K562 (cell line): ENCODE results near the gene G6PD. TPM values are rescaled to one million over a fixed set of nuclear protein-coding genes. Genes with fewer than 3 reads are reported as not detected.

Experiments
- ARID1B ChIP-seq: fragments of 450-650 bp; IDR thresholded peaks from 2 replicates; pipeline ENCODE4 v1.6.1; 2016; ENCODE audit warnings: antibody characterized with exemption, mild to moderate bottlenecking, inconsistent platforms
- JUND ChIP-seq, 2 experiments: IDR thresholded peaks; 2 replicates in 1 of 2; 3 replicates in 1 of 2; pipeline ENCODE4 v1.6.1; 2011; ENCODE audit warnings: borderline replicate concordance in 2 of 2, low read depth in 2 of 2, low read length in 2 of 2, improper control_type of control experiment in 1 of 2, missing biosample characterization in 1 of 2, missing genetic modification characterization in 1 of 2, missing genetic modification reagents in 1 of 2
- MAFK ChIP-seq: IDR thresholded peaks from 2 replicates; pipeline ENCODE4 v1.6.1; 2011; ENCODE audit warnings: low read length, improper control_type of control experiment
- MEIS2 ChIP-seq: fragments of 450-650 bp; IDR thresholded peaks from 2 replicates; pipeline ENCODE4 v1.6.1; 2014; ENCODE audit warnings: mild to moderate bottlenecking; ENCODE audit not compliant: partially characterized antibody
- PTTG1 ChIP-seq: fragments of 450-650 bp; IDR thresholded peaks from 2 replicates; pipeline ENCODE4 v1.6.1; 2016; ENCODE audit warnings: low read depth, mild to moderate bottlenecking, missing genetic modification characterization, missing compliant biosample characterization
- RFX5 ChIP-seq: IDR thresholded peaks from 2 replicates; pipeline ENCODE4 v1.6.1; 2011; ENCODE audit warnings: low read depth, mild to moderate bottlenecking, improper control_type of control experiment, low read length
- SPI1 ChIP-seq: IDR thresholded peaks from 2 replicates; pipeline ENCODE4 v1.6.1; 2011; ENCODE audit warnings: low read depth, low read length, control low read depth, borderline replicate concordance
- STAT6 ChIP-seq: sonication (generic); formaldehyde crosslinking; IDR thresholded peaks from 2 replicates; pipeline ENCODE4 v1.8.1; 2023; ENCODE audit warnings: mild to moderate bottlenecking, missing genetic modification reagents
- ZNF165 ChIP-seq: fragments of 250-450 bp; sonication (Bioruptor Pico); IDR thresholded peaks from 2 replicates; pipeline ENCODE4 v1.4.0; 2020; ENCODE audit warnings: borderline replicate concordance
- polyA plus RNA-seq, 8 experiments: library from polyadenylated mRNA; depleted of rRNA in 4 of 8; stranded (reverse) in 5 of 8; unstranded in 3 of 8; fragments of >200 nt; fragmentation: Nextera tagmentation in 2 of 8; fragmentation: Illumina TruSeq in 1 of 8; extraction: Ambion mirVana in 2 of 8; extraction: Trizol in 1 of 8; gene quantifications; 2 replicates each; pipeline versions ENCODE4 v1.2.1 to v1.2.3, GENCODE V29; 2011 to 2014; ENCODE audit warnings: inconsistent platforms in 1 of 8, missing spikeins in 1 of 8
- total RNA-seq, 7 experiments: library from RNA; depleted of rRNA in 6 of 7; stranded (reverse); fragments of >200 nt in 6 of 7; fragmentation: Illumina TruSeq in 2 of 7; extraction: Trizol in 2 of 7; gene quantifications; 2 replicates each; pipeline versions ENCODE4 v1.2.1 to v1.2.3, GENCODE V29; 2011 to 2021; ENCODE audit warnings: low replicate concordance in 1 of 7
- TF ChIP-seq, protein P1 (sequence below): fragments of 450-650 bp; IDR thresholded peaks from 2 replicates; pipeline ENCODE4 v1.6.1; 2016
- TF ChIP-seq, protein P2 (sequence below), 2 experiments: fragments of 450-650 bp; IDR thresholded peaks; 2 replicates each; pipeline ENCODE4 v1.6.1; 2016; ENCODE audit warnings: mild to moderate bottlenecking in 2 of 2, borderline replicate concordance in 1 of 2, low read depth in 1 of 2, moderate library complexity in 1 of 2
- TF ChIP-seq, protein P3 (sequence below): fragments of 450-650 bp; formaldehyde crosslinking; IDR thresholded peaks from 2 replicates; pipeline ENCODE4 v1.4.0; 2022; ENCODE audit warnings: missing genetic modification characterization

Gene G6PD
- total and polyA plus RNA-seq, 9 of the 15 experiments (the other 6 are each of a cell fraction or from before 2014, with no cell fraction given): 2.9 to 222 (median 66.4) TPM

DNA sequence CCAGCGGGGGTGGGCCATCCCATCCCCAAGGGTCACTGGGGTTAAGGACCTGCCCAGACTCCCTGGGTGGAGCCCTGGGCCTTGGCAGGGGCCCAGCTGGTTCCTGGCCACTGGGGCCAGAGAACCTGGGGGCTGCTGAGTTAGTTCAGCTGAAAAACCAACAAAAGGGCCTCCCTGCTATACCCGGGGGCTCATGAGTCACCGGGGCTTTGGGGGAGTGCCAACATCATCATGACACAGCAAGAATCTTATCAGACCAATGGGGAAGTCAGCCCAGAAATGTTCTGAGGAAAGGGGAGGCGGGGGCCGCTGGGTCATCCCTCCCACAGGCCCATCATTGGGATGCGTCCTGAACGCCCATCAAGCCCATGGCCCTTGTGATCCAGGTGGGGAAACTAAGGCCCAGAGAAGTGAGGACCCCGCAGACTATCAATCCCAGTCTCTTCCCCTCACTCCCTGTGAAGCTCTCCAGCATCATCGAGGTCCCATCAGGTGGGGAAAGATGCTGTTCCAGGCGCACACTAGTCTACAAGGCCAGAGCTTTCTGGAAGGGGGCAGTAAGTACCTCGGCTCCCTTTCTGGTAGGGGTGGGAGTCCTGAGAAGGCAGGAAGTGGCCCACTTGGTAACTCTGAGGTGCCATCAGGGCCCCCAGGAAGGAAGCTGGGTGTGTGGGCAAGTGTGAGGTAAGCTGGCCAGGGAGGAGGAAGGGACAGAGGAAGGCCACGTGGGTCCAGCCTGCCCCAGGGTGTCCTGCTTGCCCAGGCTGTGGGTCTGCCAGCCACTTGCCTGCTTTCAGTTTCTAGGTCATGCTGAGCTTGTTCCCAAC is 4.5 kb downstream of the G6PD start (continued):
- peak; percentile 99 for TF ChIP-seq JUND (IDR thresholded peaks at IDR 0.05; ENCODE audit: borderline replicate concordance, low read depth, low read length)
- peak; percentile 94; the same call in 2 of the 3 replicates for TF ChIP-seq JUND (tag; IDR thresholded peaks at IDR 0.05; ENCODE audit: borderline replicate concordance, low read depth, low read length)
- TF ChIP-seq PTTG1 (tag): no peak
- TF ChIP-seq RFX5: no peak
- TF ChIP-seq, protein P1, sequence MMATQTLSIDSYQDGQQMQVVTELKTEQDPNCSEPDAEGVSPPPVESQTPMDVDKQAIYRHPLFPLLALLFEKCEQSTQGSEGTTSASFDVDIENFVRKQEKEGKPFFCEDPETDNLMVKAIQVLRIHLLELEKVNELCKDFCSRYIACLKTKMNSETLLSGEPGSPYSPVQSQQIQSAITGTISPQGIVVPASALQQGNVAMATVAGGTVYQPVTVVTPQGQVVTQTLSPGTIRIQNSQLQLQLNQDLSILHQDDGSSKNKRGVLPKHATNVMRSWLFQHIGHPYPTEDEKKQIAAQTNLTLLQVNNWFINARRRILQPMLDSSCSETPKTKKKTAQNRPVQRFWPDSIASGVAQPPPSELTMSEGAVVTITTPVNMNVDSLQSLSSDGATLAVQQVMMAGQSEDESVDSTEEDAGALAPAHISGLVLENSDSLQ: peak; percentile 57
- peak; percentile 17 for TF ChIP-seq MEIS2
- TF ChIP-seq ZNF165: no peak
- peak; percentile 35; the same call in 1 of the 2 replicates for TF ChIP-seq STAT6
- peak; percentile 84 for TF ChIP-seq SPI1
- TF ChIP-seq MAFK: peak; percentile 92
- TF ChIP-seq, protein P2, sequence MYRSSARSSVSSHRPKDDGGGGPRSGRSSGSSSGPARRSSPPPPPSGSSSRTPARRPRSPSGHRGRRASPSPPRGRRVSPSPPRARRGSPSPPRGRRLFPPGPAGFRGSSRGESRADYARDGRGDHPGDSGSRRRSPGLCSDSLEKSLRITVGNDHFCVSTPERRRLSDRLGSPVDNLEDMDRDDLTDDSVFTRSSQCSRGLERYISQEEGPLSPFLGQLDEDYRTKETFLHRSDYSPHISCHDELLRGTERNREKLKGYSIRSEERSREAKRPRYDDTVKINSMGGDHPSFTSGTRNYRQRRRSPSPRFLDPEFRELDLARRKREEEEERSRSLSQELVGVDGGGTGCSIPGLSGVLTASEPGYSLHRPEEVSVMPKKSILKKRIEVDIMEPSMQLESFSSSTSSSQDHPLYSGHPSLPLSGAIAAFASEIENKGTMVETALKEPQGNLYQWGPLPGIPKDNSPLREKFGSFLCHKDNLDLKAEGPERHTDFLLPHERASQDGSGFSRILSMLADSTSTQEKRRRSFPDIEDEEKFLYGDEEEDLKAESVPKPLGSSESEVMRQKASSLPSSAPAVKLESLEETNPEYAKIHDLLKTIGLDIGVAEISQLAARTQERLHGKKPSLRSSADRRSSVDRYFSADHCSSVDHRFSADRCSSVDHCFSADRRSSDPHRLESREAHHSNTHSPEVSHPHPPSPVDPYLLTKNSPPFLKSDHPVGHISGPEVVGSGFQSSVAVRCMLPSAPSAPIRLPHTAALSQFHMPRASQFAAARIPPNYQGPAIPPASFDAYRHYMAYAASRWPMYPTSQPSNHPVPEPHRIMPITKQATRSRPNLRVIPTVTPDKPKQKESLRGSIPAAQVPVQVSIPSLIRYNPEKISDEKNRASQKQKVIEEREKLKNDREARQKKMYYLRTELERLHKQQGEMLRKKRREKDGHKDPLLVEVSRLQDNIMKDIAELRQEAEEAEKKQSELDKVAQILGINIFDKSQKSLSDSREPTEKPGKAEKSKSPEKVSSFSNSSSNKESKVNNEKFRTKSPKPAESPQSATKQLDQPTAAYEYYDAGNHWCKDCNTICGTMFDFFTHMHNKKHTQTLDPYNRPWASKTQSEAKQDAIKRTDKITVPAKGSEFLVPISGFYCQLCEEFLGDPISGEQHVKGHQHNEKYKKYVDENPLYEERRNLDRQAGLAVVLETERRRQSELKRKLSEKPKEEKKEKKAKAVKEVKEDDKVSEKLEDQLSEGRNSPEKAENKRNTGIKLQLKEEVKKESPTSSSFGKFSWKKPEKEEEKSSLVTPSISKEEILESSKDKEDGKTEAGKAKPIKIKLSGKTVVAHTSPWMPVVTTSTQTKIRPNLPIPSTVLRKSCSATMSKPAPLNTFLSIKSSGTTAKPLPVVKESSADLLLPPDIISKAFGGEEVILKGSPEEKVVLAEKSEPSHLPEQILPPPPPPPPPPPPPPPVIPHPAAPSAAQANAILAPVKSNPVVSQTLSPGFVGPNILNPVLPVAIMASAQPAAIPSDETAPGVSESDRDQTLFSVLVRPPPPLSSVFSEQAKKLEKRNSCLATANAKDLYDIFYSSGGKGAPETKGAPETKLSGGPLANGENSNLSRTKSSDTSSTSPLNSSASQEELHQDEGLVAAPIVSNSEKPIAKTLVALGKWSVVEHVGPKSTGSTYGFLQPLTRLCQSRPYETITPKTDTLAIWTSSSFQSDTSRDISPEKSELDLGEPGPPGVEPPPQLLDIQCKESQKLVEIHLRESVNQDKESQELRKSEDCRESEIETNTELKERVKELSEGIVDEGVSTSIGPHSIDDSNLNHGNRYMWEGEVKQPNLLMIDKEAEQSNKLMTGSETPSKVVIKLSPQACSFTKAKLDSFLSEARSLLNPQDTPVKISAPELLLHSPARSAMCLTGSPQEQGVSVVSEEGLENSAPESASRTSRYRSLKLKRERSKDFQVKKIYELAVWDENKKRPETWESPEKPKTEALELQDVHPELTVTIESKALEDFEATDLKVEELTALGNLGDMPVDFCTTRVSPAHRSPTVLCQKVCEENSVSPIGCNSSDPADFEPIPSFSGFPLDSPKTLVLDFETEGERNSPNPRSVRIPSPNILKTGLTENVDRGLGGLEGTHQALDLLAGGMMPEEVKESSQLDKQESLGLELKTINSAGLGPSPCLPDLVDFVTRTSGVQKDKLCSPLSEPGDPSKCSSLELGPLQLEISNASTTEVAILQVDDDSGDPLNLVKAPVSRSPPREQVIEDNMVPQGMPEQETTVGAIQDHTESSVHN (IDR thresholded peaks at IDR 0.05; ENCODE audit: borderline replicate concordance in 1 of 2, low read depth in 1 of 2): peak in 1 of 2 experiments; percentile 91; a peak in 2 of 4 replicates
- TF ChIP-seq ARID1B: peak; percentile 91
- TF ChIP-seq, protein P3, sequence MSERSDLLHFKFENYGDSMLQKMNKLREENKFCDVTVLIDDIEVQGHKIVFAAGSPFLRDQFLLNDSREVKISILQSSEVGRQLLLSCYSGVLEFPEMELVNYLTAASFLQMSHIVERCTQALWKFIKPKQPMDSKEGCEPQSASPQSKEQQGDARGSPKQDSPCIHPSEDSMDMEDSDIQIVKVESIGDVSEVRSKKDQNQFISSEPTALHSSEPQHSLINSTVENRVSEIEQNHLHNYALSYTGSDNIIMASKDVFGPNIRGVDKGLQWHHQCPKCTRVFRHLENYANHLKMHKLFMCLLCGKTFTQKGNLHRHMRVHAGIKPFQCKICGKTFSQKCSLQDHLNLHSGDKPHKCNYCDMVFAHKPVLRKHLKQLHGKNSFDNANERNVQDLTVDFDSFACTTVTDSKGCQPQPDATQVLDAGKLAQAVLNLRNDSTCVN (CRISPR knock-in tag): no peak
